ENCODE results near the gene TRRAP.

Gene TRRAP

DNA sequence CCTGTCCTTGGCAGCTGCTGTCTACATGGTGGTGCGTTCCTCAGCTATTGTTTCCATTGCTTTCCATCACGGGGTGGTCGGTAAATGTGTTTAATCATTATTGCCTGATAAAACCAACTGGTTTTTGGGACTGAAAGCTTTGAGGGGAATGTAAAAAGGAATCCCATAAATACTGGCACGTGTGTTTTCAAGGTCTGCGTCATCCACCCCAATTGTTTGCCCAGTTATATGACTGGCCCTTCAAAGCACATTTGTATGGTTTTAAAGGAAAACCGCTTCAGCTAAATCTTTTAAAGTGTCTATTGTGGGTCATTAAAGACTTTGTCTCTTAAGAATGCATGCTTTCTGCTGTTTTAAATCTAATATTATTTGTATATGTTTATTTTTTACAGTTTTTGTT lies 65.0 kb downstream of the TRRAP start:
- no peak overlapping the region for H2BK5ac ChIP-seq (ENCODE audit: low read depth, low read length, poor library complexity)
- H3K4me2 ChIP-seq (ENCODE audit: low read length): no peak overlapping the region
- H3K18ac ChIP-seq (ENCODE audit: low read length): no peak overlapping the region
- no peak overlapping the region for H4K12ac ChIP-seq (ENCODE audit: low read depth, low read length)
- WGBS (ENCODE audit: extremely low coverage, insufficient coverage, insufficient read length): no CpG with 5 or more reads among the region's 6 CpGs
- no peak overlapping the region for H2AK5ac ChIP-seq (ENCODE audit: low read length)
- no peak overlapping the region for H3K27ac ChIP-seq (ENCODE audit: low read depth, low read length)
- no peak overlapping the region for H3K14ac ChIP-seq (ENCODE audit: low read length)
- H3K79me1 ChIP-seq (ENCODE audit: low read length): no peaks in the 10 kb centered on the region
- peaks cover 40 to 58% of the 10 kb centered on the region in 2 experiments for H3K36me3 ChIP-seq (ENCODE audit: control insufficient read depth in 1 of 2, insufficient read depth in 2 of 2, low read length in 2 of 2)
- no peak overlapping the region for H2BK12ac ChIP-seq (ENCODE audit: low read length)
- no peak overlapping the region for H3K9ac ChIP-seq (ENCODE audit: low read length)
- H3K23ac ChIP-seq (ENCODE audit: low read length): no peak overlapping the region
- H4K8ac ChIP-seq (ENCODE audit: low read depth, low read length): no peak overlapping the region
- no peaks in the 10 kb centered on the region for H3K27me3 ChIP-seq (ENCODE audit: insufficient read depth, low read length)
- H3K4me3 ChIP-seq (ENCODE audit: low read depth, low read length): no peak overlapping the region
- H2AFZ ChIP-seq (ENCODE audit: insufficient read depth, low read length, poor library complexity): no peak overlapping the region
- DNase-seq: no peak
- no peaks in the 10 kb centered on the region for H3K79me2 ChIP-seq (ENCODE audit: control insufficient read depth, insufficient read depth, low read length, poor library complexity)
- no peak overlapping the region for H3K4ac ChIP-seq (ENCODE audit: low read depth, low read length)
- H4K91ac ChIP-seq (ENCODE audit: low read depth, low read length): no peak overlapping the region
- peaks cover 2% of the 10 kb centered on the region for H3K9me3 ChIP-seq (ENCODE audit: insufficient read depth, low read depth, low read length)
- no peaks in the 10 kb centered on the region for H3K4me1 ChIP-seq (ENCODE audit: control insufficient read depth in 1 of 2, insufficient read depth in 2 of 2, low read length in 2 of 2)
- no peak overlapping the region for H2BK120ac ChIP-seq (ENCODE audit: insufficient read depth, low read length, poor library complexity)

DNA sequence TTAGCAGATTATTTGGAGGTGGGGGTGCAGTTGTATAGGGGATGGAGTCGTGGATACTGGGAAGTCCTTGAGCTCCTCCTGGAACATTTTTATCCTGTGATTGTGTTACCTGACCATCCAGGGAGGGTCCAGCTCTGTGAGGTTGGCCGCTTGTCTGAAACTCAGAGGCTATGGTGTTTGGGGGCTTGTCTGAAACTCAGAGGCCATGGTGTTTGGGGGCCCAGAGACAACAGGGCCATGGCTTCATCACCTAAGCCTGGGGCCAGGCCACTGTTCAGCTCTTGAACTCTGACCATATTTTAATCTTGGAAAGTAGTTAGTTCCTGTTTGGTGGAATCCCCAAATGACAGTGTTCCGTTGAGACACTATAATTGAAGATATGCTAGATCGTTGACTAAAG lies 66.1 kb downstream of the TRRAP start:
- Histone ChIP-seq H2AFZ (ENCODE audit: insufficient read depth, low read length, poor library complexity) (no peak overlapping the region), H3K4me1 (ENCODE audit: control insufficient read depth in 1 of 2, insufficient read depth in 2 of 2, low read length in 2 of 2) (no peaks in the 10 kb centered on the region), H4K8ac (ENCODE audit: low read depth, low read length) (no peak overlapping the region), H4K91ac (ENCODE audit: low read depth, low read length) (no peak overlapping the region), H3K14ac (ENCODE audit: low read length) (no peak overlapping the region), H3K4me3 (ENCODE audit: low read depth, low read length) (no peak overlapping the region), H3K79me2 (ENCODE audit: control insufficient read depth, insufficient read depth, low read length, poor library complexity) (no peaks in the 10 kb centered on the region), H2BK12ac (ENCODE audit: low read length) (no peak overlapping the region), H3K4ac (ENCODE audit: low read depth, low read length) (no peak overlapping the region), H3K79me1 (ENCODE audit: low read length) (no peaks in the 10 kb centered on the region), H3K9ac (ENCODE audit: low read length) (no peak overlapping the region), H3K36me3 (ENCODE audit: control insufficient read depth in 1 of 2, insufficient read depth in 2 of 2, low read length in 2 of 2) (peaks cover 47 to 66% of the 10 kb centered on the region in 2 experiments), H2AK5ac (ENCODE audit: low read length) (no peak overlapping the region), H3K4me2 (ENCODE audit: low read length) (no peak overlapping the region), H3K18ac (ENCODE audit: low read length) (no peak overlapping the region), H2BK5ac (ENCODE audit: low read depth, low read length, poor library complexity) (no peak overlapping the region), H3K27ac (ENCODE audit: low read depth, low read length) (no peak overlapping the region), H4K12ac (ENCODE audit: low read depth, low read length) (no peak overlapping the region), H3K9me3 (ENCODE audit: insufficient read depth, low read depth, low read length) (peaks cover 2% of the 10 kb centered on the region), H3K23ac (ENCODE audit: low read length) (no peak overlapping the region), H2BK120ac (ENCODE audit: insufficient read depth, low read length, poor library complexity) (no peak overlapping the region), H3K27me3 (ENCODE audit: insufficient read depth, low read length) (no peaks in the 10 kb centered on the region)
- no CpG with 5 or more reads among the region's 4 CpGs for WGBS (ENCODE audit: extremely low coverage, insufficient coverage, insufficient read length)
- no peak for DNase-seq

DNA sequence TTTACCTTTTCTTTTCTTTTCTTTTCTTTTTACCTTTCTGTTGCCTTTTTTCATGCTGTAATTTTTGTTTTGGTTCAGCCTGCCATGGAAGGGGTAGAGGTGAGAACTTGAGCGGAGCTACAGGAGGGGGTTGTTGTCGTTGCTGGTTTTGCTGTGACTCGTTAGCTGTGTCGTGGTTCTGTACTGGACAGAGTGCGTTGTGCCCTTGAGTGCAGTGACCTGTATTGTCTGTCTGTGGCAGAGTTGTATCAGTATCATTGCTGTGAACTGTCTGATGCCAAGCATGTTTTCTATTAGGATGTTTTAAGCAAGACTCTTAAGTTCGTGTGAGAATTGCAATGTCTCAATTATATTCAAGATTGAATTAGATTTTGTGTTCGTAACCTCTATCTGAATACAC lies 67.5 kb downstream of the TRRAP start:
- Histone ChIP-seq H2AFZ (ENCODE audit: insufficient read depth, low read length, poor library complexity) (no peak overlapping the region), H3K4me1 (ENCODE audit: control insufficient read depth in 1 of 2, insufficient read depth in 2 of 2, low read length in 2 of 2) (no peaks in the 10 kb centered on the region), H3K27me3 (ENCODE audit: insufficient read depth, low read length) (no peaks in the 10 kb centered on the region), H3K14ac (ENCODE audit: low read length) (no peak overlapping the region), H3K9ac (ENCODE audit: low read length) (no peak overlapping the region), H3K36me3 (ENCODE audit: control insufficient read depth in 1 of 2, insufficient read depth in 2 of 2, low read length in 2 of 2) (peaks cover 47 to 69% of the 10 kb centered on the region in 2 experiments), H3K9me3 (ENCODE audit: insufficient read depth, low read depth, low read length) (peaks cover 2% of the 10 kb centered on the region), H3K18ac (ENCODE audit: low read length) (no peak overlapping the region), H2BK12ac (ENCODE audit: low read length) (no peak overlapping the region), H2BK5ac (ENCODE audit: low read depth, low read length, poor library complexity) (no peak overlapping the region), H4K91ac (ENCODE audit: low read depth, low read length) (no peak overlapping the region), H3K79me2 (ENCODE audit: control insufficient read depth, insufficient read depth, low read length, poor library complexity) (no peaks in the 10 kb centered on the region), H3K23ac (ENCODE audit: low read length) (no peak overlapping the region), H3K4ac (ENCODE audit: low read depth, low read length) (no peak overlapping the region), H3K79me1 (ENCODE audit: low read length) (no peaks in the 10 kb centered on the region), H3K4me2 (ENCODE audit: low read length) (no peak overlapping the region), H2BK120ac (ENCODE audit: insufficient read depth, low read length, poor library complexity) (no peak overlapping the region), H4K12ac (ENCODE audit: low read depth, low read length) (no peak overlapping the region), H2AK5ac (ENCODE audit: low read length) (no peak overlapping the region), H3K4me3 (ENCODE audit: low read depth, low read length) (no peak overlapping the region), H3K27ac (ENCODE audit: low read depth, low read length) (no peak overlapping the region), H4K8ac (ENCODE audit: low read depth, low read length) (no peak overlapping the region)
- WGBS (ENCODE audit: extremely low coverage, insufficient coverage, insufficient read length): no CpG with 5 or more reads among the region's 7 CpGs
- DNase-seq: no peak

DNA sequence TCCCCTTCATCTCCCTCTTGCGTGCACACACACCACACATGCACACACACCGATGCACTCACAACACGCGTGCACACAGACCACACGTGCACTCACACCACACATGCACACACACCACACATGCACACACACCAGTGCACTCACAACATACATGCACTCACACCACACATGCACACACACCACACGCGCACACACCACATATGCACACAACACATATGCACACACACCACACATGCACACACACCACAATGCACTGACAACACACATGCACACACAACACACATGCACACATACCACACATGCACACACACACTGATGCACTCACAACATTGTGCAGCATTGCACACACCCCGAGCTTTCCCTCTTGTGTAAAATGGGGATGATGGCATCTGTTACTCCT lies 68.1 kb downstream of the TRRAP start:
- Histone ChIP-seq H3K27ac (ENCODE audit: low read depth, low read length) (no peak overlapping the region), H3K4ac (ENCODE audit: low read depth, low read length) (no peak overlapping the region), H4K91ac (ENCODE audit: low read depth, low read length) (no peak overlapping the region), H3K9me3 (ENCODE audit: insufficient read depth, low read depth, low read length) (peaks cover 2% of the 10 kb centered on the region), H2AK5ac (ENCODE audit: low read length) (no peak overlapping the region), H3K79me1 (ENCODE audit: low read length) (no peaks in the 10 kb centered on the region), H3K79me2 (ENCODE audit: control insufficient read depth, insufficient read depth, low read length, poor library complexity) (no peaks in the 10 kb centered on the region), H3K4me1 (ENCODE audit: control insufficient read depth in 1 of 2, insufficient read depth in 2 of 2, low read length in 2 of 2) (no peaks in the 10 kb centered on the region), H3K36me3 (ENCODE audit: control insufficient read depth in 1 of 2, insufficient read depth in 2 of 2, low read length in 2 of 2) (peaks cover 44 to 68% of the 10 kb centered on the region in 2 experiments), H3K4me2 (ENCODE audit: low read length) (no peak overlapping the region), H2BK5ac (ENCODE audit: low read depth, low read length, poor library complexity) (no peak overlapping the region), H3K14ac (ENCODE audit: low read length) (no peak overlapping the region), H3K9ac (ENCODE audit: low read length) (no peak overlapping the region), H3K27me3 (ENCODE audit: insufficient read depth, low read length) (no peaks in the 10 kb centered on the region), H2BK120ac (ENCODE audit: insufficient read depth, low read length, poor library complexity) (no peak overlapping the region), H3K18ac (ENCODE audit: low read length) (no peak overlapping the region), H4K12ac (ENCODE audit: low read depth, low read length) (no peak overlapping the region), H2BK12ac (ENCODE audit: low read length) (no peak overlapping the region), H3K4me3 (ENCODE audit: low read depth, low read length) (no peak overlapping the region), H3K23ac (ENCODE audit: low read length) (peak overlapping the region; percentile 38), H2AFZ (ENCODE audit: insufficient read depth, low read length, poor library complexity) (no peak overlapping the region), H4K8ac (ENCODE audit: low read depth, low read length) (no peak overlapping the region)
- no CpG with 5 or more reads among the region's 8 CpGs for WGBS (ENCODE audit: extremely low coverage, insufficient coverage, insufficient read length)
- DNase-seq: no peak
